A549 treated with RU486 at 1 μM for 4 hours (cell line): ENCODE data around the gene PSEN1. TPM values are rescaled to one million over a fixed set of nuclear protein-coding genes. Genes with fewer than 3 reads are reported as not detected.

Experiments
- total RNA-seq: library from RNA; stranded (reverse); fragments of 200-300 nt; extraction: Qiagen RNA extraction; gene quantifications from 5 replicates; pipeline ENCODE4 v1.2.3, GENCODE V29; 2022; ENCODE audit warnings: low read depth

The PSEN1 gene
- total RNA-seq, result 48.8 to 73.6 TPM (median 61.8 TPM) in 5 replicates

DNA sequence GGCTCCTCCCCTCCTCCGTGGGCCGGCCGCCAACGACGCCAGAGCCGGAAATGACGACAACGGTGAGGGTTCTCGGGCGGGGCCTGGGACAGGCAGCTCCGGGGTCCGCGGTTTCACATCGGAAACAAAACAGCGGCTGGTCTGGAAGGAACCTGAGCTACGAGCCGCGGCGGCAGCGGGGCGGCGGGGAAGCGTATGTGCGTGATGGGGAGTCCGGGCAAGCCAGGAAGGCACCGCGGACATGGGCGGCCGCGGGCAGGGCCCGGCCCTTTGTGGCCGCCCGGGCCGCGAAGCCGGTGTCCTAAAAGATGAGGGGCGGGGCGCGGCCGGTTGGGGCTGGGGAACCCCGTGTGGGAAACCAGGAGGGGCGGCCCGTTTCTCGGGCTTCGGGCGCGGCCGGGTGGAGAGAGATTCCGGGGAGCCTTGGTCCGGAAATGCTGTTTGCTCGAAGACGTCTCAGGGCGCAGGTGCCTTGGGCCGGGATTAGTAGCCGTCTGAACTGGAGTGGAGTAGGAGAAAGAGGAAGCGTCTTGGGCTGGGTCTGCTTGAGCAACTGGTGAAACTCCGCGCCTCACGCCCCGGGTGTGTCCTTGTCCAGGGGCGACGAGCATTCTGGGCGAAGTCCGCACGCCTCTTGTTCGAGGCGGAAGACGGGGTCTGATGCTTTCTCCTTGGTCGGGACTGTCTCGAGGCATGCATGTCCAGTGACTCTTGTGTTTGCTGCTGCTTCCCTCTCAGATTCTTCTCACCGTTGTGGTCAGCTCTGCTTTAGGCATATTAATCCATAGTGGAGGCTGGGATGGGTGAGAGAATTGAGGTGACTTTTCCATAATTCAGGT, at the start of gene PSEN1:
Gene PSEN1 (plus strand): TSS at position 121 of the 839 bp plus-strand sequence. CDS start 11,513 bp downstream, outside the sequence.

DNA sequence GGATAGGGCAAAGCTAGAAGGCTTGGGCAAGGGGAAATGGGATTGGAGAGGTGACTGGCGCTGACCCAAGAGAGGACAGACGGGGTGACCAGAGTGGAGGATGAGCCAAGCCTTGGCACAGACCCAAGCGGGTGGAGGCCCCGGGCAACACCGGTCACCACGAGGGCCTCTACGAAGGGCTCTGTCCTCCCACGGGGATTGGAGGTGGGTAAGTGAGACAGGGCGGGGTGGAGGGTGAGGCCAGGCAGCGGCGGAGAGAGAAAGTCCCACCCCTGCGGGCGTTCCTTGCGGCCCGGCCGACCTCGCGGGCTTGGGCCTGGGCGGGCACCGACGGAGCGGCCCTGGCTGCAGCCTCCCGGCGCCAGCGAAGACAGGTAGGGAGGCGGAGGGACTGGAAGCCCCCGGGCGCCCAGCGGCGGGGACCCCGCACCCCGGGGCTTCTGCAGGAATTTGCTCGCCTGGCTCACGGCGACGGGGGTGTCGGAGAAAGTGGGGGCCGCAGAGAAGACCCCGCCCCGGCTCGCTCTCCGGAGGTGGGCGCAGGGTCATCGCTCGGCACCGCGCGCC, 101.0 kb downstream of the PSEN1 start, which contains the start of gene PAPLN:
Gene PAPLN (plus strand): TSS at position 288 of the 567 bp plus-strand sequence. CDS start 2,273 bp downstream, outside the sequence.

Other genes with a start within 250 kb of the PSEN1 start
- 0.13 to 0.61 TPM (median 0.23 TPM) in 5 replicates for gene DPF3, start 242.4 kb upstream of the PSEN1 start, total RNA-seq
- gene DCAF4, start 210.0 kb upstream of the PSEN1 start, total RNA-seq, result 24.1 to 30.3 TPM (median 28.5 TPM) in 5 replicates
- gene ZFYVE1, start 109.4 kb upstream of the PSEN1 start, total RNA-seq, result 9.0 to 10.7 TPM (median 9.4 TPM) in 5 replicates
- gene RBM25, start 78.0 kb upstream of the PSEN1 start, total RNA-seq, result 54.2 to 77.0 TPM (median 60.8 TPM) in 5 replicates
- 5.3 to 8.8 TPM (median 8.4 TPM) in 5 replicates for gene PAPLN, start 101.0 kb downstream of the PSEN1 start, total RNA-seq